GM19240 (cell line): ENCODE measurements around the gene TMEM123.
A peak's percentile ranks its signal among the peaks of the same experiment; 100 is the strongest.

Experiments used
- DNase-seq: peaks from one replicate; pipeline ENCODE4 v3.0.0; 2011; ENCODE audit warnings: low spot score; ENCODE audit not compliant: insufficient read length

TMEM123 gene, protein sequence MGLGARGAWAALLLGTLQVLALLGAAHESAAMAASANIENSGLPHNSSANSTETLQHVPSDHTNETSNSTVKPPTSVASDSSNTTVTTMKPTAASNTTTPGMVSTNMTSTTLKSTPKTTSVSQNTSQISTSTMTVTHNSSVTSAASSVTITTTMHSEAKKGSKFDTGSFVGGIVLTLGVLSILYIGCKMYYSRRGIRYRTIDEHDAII

DNA sequence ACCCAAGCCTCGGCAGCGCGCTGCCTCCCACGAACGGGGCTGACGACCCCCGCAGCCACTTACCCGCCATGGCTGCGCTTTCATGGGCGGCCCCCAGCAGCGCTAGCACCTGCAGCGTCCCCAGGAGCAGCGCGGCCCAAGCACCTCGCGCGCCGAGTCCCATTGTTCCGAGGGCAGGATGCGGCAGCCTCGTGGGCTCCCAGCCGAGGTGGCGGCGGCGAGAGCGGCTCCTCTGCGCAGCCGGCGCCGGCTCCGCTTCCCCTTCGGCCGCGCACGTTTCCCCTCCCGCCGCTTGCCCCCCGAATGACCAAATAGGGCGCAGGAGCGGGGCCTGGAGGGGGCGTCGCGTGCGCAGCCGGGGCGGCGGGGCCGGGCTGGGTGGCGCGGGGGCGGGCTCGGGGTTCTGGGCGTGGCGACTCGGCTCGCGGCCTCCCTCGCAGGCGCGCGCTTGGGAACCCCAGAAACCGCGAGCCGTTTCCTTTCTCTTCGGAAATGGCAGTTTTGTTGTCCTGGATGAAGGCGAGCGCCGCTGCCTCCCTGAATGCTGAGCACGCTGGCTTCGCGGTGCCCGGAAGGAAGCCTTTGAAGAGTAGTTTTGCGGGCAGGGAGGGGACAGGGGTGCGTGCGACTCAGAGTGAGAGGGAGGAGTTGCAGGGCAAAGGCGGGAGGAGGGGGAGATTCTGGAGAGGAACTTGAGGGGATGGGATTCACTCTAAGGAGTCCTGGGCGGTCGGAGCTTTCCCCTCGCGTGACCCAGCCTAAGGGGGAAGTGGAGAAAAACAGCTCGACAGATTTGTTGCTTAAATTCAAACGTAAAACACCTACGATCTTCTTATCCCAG is at the start of gene TMEM123:
Gene TMEM123, minus strand, starts transcription at position 305 of the 841 bp plus-strand sequence. Its CDS starts 142 bp downstream, at position 163.
- DNase-seq, result peak; percentile 21

DNA sequence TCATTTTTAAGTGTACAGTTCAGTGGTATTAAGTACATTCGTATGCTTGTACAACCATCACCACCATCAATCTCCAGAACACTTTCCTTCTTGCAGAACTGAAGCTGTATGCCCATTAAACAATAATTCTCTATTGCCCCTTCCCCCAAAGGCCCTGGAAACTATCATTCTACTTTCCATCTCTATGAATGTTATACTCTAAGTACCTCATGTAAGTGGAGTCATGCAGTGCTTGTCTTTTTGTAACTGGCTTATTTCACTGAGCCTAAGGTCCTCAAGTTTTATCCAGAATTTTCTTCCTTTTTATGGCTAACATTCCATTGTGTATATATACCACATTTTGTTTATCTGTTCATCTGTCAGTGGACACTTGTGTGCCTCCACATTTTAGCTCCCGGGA is 48.3 kb upstream of the TMEM123 start:
- DNase-seq, result no peak

DNA sequence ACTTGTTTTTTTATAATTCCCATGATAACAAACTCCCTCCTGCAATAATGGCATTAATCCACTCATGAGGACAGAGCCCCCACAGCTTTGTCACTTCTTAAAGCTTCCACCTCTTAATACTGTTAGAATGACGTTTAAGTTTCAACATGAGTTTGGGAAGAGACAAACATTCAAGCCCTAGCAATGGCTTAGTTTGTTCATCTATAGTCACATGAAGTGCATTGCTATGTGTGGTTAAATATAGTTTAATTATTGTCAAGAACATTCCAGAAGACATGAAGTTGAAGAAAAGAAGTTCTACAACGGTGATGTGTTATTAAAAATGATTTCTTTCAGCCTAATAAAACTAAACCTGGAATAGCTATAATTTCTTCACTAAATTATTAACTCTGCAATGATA is 47.4 kb upstream of the TMEM123 start:
- no peak for DNase-seq

DNA sequence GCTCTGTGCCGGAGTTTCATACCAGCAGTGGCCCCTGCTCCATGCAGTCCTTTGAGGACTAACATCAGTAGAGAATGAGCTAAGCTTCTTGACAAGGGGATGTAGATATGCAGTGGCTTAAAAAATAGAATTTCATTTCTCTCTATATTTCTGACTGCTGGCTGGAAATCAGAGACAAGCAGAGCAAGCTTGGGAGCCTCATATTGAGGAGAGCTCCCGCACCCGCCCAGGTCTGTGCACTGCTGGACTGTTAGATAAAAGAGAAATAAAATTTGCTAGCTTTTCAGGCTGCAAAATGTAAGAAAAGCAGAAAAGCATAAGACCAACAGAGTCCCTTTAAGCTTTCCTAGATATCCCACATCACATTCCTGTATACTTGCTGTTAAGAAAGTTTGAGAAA is 46.6 kb upstream of the TMEM123 start:
- DNase-seq, result no peak

DNA sequence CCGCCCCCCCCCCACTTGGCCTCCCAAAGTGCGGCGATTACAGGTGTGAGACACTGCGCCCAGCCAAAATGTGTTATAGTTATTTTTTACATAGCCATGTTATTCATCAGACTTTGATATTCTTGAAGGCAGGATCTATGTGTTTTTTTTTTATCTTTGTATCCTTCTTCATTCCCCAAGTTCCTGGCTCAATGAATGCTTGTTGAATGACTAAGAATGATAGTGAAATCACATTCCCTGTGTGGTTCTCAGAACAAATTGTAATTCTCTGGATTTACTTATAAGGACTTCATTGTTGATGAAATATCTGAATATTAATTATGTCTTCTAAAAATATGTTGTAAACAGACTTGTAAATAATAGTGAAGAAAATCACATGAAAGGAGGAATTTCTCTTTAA is 44.5 kb upstream of the TMEM123 start:
- DNase-seq, result no peak

DNA sequence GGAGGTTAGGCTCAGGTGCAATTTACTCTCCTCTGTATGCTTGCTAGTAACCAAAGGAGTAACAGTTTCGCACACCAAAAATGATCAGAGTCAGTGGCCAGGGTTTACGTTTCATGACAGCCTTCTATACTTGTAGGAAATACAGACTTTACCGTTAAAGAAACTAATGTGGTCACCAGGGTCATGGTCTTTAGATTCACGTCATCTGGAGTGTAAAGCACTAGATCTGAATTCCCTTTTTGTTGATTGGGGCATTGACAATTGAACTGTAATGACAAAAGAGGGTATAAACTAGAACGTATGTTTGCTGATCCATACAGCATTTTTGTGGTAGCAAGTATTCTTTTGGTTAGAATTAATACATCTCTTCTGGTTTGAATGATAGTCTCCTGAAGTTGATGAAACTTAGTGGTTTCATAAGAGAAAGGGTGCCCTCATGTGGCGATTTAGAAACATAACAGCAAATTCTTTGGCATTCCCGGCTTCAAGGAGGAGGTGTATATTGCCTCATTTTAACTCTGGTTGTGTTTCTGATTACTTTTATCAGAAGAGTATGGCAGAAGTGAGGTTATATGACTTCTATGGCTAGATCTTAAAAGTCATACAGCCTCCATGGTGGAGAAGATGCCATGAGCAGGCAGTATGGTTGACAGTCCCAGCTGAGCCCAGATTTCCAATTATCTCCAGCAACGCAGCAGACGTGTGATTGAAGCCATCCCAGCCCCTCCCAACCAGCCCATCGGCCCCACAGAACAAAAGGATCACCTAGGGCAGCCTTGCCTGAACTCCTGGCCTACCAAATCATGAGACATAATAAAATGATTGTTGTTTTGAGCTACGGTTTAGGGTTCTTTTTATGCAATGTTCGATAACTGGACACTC is 42.8 kb upstream of the TMEM123 start:
- DNase-seq, result peak; percentile 17

DNA sequence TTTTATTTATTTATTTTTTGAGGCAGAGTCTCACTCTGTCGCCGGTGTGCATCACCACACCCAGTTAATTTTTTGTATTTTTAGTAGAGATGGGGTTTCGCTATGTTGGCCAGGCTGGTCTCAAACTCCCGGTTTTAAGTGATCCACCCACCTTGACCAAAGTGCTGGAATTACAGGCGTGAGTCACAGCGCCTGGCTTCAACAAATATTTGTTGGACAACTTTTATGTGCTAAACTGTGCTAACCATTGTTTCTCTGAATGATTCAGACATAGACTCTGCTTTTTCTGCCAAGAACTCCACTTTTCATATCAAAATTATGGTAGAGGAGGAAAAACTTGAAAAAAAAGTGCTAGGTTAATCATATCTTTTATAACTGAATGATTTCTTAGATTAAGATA is 41.7 kb upstream of the TMEM123 start:
- DNase-seq, result no peak

DNA sequence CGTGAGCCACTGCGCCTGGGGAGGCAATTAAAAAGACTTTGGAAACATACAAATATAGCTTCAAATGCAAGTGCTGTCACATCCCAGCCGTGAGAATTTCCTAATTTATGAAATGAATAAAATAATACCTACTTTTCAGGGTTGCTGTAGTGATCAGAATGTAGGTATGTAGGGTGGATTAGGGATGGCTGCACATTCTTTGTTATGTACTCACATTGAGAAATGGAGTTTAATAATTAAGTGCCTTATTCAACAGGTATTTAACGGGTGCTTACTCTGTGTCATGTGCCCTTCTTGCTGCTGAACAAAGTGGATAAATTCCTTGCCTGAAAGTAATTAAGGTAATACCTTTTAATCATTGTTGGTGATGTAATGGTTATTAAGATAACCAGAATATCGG is 41.0 kb upstream of the TMEM123 start:
- DNase-seq, result no peak

DNA sequence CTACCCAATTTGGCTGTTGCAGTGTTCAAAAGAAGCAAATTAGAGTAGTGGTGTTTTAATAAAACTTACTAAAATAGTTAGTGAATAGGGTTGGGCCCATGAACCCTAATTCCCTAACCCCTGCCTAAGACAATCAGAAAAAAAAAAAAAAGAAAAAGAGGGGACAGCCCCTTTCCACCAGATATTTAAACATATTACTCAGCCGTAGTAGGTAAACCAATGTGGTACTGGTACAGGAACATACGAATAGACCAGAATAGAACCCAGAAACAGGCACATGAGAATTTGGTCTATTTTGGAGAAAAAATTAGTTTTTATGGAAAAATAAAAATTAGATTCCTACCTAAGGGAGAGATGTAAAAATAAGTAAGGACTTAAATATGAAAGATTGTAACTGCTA is 39.4 kb upstream of the TMEM123 start:
- no peak for DNase-seq

DNA sequence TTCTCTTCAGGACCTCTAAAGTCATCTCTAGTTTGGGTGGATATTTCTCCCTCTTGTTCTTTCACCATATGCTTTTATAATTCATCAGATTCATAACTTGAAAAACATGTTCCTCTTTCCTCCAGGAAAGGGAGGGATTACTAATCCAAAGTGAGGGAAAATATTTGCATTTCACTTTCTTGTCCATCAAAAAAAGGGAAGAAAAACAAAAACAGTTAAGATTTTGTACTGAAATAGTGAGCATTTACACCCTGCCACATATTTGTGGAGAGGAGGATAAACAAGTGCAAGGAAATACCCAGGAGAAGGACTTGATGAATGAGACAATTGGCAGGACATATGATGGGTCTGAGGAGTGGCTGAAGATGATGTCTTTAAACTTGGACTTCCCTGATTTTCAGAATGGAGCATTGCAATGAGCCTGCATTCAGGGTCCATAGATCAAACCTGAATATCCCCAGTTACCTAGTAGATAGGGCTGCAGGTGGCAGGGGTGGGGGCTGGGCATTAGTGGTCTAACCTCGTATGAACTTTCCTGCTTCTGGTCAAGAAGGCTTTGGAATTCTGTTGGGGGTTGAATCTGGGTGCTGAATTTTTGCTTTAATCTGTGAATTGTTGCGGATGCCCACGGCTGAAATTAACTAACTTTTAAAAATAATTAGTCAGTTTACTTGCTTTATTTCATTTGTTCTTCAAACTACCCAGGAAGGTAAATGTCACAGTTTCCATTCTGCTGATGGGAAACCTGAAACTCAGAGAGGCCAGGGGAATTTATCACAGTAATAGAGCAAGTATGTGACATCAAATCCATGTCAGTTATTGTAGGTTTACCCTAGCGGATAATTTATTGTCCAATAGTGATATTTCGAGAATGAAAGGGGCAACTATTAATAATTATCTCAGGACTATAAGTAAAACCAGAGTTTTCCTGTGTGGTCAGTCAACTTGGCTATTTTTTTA is 36.9 kb upstream of the TMEM123 start:
- no peak for DNase-seq

DNA sequence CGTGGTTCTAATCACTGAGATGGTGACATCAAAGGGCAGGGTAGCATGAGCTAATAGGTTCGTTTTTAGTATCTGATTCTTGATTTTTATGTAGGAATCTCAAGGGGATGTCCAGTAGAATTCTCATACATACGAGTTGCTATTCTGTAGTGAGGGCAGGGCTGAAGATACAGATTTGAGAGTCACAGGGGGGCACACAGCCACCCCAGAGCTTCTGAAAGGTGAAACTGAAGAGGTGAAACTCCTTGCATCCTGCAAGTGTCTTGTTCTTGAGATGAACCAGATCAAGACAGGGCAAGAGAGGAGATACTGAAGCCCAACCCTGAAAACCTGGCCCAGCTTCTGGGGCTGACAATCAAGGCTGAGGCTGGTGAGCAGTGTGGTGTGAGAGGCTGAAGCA is 35.6 kb upstream of the TMEM123 start:
- DNase-seq, result peak; percentile 10

DNA sequence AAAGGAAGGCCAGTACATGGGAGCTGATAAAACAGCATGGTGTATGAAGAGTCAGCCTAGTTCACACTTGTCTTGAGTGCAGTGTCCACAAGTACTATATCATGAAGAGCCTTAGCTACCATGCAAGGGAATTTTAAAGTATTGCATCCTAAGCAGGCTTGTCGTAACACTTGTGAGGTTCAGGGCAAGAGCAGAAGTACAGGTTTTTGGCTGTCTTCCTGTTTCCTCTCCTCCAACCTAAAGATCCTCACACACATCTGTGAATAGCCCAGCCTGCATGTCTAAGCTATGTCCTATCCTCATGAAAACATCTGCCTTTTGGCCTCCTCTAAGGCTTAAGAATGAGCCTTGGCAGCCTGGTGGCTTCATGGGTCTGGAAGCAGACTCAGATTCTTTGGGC is 34.6 kb upstream of the TMEM123 start:
- no peak for DNase-seq

DNA sequence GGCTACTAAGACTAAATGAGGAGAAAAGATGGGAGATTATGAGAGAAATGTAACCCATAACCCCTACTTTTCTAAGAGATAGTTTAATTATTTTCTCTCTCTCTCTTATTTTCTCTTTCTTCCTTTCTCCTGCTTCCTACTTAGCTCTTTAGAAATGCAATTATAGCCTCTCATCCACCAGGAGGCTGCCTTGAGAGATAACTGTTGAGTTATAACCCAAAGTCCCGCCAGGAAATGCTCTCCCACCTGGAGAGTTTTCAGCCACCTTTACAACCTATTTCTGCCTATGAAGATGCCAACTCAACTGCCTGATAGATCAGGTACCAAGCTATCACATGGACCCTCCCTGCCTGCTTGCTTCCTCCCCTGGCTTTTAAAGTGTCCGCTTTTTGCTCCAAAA is 34.0 kb upstream of the TMEM123 start:
- no peak for DNase-seq

DNA sequence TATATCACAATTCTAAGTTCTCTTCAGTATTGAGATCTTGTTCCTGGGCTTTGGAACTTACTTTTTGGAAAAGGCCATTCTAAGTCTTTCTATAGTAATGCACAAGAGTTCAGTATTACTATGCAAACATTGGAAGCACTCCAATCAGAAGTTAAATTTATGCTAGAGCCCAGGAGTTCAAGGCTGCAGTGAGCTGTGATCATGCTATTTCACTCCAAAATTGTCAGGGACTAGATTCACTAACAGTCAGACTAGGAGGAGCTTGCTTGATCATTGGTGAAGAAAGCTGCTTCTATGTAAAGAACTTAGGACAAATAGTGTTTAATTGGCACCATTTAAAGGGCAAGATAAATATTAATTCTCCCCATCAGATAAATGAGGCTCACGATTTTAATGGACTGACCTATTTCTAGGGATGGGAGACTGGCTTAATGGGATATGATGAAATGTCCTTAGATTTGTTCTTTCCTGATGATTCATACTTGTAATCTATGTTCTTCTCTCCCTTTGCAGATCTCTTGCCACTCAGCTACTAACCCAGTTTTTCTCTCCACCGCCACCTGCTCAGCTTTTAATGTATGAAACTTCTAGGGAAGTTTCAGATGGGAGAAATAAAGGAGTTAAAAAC is 32.6 kb upstream of the TMEM123 start:
- DNase-seq, result no peak

DNA sequence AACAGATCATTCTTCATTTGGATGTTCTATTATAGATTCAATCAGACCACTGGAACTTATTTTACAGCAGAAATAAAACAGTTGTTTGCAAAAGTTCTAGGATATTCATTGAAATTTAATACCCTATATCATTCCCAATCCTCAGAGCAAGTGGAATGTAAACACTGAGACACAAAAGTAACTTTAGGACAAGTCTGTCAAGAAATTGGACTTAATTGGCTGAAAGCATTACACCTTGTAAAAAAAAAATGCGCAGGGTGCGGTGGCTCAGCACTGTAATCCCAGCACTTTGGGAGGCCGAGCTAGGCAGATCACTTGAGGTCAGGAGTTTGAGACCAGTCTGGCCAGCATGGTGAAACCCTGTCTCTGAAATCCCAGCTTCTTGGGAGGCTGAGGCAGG is 29.9 kb upstream of the TMEM123 start:
- no peak for DNase-seq

DNA sequence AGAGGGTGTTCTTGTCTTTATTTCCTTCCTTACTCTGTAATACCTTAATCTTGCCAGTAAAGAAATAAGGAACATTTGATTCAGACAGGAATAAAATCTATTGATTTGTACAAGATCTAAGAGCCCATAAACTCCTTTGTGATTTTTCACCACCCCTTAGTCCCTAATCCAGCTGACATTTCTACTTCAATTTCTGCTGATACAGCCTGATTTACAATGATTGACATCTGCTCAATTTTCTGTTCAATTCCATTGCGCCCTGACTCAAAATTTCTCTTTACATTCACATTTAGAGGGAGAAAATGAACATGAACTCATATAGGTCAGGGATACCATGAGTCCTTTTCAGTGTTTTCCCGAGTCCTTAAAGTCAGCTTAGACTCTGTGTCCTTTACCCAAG is 27.2 kb upstream of the TMEM123 start:
- no peak for DNase-seq

DNA sequence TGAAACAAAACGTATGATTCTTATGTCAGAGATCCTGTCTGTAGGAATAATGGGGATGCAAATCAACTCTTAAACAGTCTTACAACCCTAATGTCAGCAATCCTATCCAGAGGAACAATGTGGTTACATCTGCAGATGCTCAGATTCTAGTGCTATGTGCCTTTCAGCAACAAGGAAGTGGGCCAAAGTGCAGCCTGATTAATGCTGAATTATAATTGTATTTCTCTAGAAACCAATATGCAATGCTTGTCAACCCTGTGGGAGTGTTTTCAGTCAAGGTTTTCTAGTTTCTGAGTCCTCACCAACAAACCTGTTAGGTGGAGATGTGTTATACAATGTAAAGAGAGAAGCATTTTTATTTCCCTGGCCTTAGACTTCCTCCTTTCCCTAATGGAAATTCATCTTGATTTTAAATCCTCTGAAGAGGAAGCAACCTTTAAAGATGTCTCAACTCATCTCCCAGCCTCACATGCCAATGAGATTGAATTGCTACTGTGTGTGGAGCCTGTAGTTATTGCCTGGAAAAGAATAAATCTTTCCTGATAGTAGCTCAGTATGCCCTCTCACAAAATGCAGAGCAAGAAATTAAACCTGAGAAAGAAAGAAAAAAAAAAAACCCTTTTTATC is 26.2 kb upstream of the TMEM123 start:
- DNase-seq, result no peak

DNA sequence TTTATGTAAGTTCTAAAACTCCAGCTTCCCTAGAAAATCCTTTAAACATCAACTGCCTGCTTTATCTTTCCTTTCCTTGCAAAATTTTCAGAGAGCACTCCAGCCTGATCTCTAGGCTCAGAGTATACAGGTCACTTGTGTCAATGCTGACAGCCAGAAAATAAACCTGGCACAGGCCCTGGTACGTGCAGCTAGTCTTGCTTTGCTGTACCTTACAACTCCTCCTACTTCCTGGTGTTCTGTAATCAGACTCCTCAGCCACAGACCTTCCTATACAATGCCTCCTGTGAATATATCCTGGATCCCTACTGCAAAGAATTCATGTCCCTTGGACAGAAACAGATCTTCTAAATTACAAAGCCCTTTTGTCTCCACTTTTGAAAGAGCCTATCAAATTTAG is 24.2 kb upstream of the TMEM123 start:
- no peak for DNase-seq

DNA sequence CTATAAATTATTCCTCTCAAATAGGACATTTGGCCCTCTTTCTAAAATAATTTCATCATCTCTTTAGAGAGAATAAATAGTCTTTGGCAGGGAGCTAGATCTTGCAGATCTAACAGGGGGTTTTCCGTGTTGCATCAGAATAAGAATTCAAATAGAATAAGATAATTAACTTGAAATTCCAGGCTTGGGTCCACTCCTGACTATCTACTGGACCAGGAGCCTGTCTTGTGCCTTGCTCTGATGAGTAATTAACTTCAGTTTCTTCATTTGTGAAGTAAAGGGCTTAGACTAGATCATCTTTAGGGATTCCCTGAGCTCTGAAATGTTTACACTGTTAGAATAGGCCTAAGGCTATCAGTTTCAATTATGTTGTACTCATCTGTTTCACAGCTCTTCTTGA is 23.5 kb upstream of the TMEM123 start:
- no peak for DNase-seq

DNA sequence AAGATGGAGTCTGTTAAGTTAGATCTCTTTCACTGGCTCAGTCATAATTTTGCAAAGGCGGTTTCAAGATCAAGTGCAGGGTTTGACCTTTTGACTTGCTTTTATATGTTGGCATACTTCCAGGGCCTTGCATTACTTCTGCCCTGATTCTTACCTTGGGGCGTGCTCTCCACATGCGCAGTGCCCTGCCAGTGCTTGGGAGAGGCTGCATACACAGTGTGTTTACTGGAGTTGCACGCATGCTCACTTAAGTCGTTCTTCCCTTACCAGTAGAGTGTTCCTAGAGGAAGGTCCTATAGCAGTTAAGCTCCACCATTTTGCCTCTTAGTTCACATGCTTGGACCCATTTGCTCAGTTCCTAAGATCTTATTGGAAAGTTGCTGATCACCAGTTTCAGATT is 21.0 kb upstream of the TMEM123 start:
- no peak for DNase-seq
